ENCODE data around the gene ADAMTS10.
A peak's percentile ranks its signal among the peaks of the same experiment; 100 is the strongest.
"Not testable (repeated sequence)": the region's sequence is repeated elsewhere in the genome, so short reads cannot be mapped to it uniquely, and the experiment has no call there.

ADAMTS10 gene

DNA sequence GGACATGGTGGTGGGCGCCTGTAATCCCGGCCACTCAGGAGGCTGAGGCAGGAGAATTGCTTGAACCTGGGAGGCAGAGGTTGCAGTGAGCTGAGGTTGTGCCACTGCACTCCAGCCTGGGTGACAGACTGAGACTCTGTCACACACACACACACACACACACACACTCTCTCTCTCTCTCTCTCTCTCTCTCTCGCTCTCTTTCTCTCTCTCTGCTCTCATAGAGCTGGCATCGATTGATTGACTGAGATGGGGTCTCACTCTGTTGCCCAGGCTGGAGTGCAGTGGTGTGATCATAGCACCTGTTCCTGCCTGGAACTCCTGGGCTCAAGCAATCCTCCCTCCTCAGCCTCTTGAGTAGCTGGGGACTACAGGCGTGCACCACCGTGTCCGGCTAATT, 56.8 kb downstream of the ADAMTS10 start:
- not testable (repeated sequence) for DNase-seq

DNA sequence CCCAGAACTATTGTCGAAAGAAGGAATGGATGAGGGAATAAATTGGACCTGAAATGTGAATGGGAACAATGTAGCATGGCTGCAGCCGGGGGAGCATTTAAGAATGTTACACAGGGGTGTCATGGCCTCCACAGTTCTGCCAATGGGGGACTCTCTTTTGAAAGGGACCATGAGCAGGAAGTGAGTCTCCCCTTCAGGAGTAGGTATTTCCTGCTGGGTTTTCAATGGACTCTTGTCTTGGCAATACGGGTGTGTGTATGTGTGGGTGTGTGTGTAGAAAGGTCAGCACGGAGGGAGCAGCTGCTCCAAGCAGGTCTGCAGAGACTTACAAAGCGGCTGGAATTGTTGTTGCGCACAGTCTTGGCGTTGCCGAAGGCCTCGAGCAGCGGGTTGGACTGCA, 57.7 kb downstream of the ADAMTS10 start:
- peak in 2 of 3 experiments; percentile 4 to 35 for DNase-seq

DNA sequence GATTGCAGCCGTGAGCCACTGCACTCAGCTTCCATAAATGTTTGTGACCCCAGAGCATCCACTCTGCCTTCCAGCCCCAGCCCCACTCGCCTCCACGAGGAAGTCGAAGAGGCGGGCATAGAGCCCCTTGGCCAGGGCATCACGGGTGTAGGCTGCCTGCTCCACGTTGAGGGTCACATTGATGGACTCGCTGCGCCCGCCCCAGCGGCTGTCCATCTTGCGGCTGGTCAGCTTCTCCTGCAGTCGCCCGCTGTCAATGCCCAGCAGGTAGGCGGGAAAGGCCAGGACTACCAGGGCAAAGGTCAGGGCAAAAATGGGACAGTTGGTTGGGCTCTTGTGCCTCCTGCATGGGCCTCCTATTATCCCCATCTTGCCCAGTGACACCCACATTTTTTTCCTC, 60.4 kb downstream of the ADAMTS10 start:
- DNase-seq, result no peak

DNA sequence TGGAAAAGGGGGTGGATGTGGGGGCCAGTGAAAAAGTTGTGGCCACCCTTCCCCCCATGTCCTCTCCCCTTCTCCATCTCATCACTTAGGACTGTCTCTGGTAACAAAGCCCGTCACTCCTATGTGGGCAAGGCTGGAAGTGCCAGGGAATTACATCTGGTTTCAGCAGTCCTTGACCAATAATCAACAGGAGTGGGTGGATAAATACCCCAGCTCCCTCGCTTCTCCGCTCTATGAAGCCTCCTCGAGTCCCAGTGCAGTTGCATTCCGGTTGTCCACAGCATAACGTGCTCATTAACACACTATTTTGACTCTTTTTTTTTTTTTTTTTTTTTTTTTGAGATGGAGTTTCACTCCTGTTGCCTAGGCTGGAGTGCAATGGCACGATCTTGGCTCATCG, 64.8 kb downstream of the ADAMTS10 start:
- no peak for DNase-seq

DNA sequence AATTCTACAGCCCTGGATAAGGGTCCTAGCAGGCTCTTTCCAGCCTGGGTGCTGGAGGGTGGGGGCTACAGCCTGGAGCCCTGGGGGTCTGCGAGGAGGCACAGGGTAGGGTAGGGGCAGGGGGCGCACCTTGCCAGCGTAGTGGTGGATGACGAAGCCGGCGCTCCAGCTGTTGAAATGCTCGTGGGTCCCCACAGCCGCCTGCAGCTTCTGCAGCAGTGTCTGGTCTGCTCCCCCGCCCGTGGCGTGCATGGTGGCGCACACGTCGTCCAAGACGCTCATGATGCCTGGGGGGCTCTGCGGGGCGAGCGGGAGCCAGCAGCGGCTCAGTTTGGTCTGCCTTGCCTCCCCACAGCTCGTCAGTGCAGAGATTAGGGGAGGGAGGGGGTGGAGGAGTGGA, 66.3 kb downstream of the ADAMTS10 start:
- no peak for DNase-seq

DNA sequence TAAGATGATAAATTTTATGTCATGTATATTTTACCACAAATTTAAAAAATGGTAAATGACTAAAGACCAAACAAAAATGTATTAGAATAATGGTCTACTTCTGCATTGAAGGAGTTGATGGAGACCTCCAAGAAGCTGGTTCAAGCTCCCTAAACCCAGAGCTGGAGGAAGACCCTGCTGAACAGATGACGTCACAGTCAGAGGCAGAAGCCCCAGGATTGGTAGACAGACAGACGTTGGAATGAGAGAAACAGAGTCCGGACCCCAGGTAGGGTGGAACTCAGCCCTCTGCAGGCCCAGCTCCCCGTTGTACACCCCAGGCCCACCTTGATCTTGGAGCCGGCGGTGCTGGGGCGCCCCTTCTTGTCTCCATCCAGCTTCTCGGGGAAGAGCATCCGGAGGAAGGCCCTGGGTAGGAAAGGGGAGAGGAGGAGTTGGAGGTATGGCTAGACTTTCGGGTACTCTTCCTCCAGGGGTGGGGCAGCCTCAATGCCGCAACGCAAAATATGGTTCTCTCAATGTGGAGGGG, 70.8 kb downstream of the ADAMTS10 start:
- DNase-seq, result no peak

DNA sequence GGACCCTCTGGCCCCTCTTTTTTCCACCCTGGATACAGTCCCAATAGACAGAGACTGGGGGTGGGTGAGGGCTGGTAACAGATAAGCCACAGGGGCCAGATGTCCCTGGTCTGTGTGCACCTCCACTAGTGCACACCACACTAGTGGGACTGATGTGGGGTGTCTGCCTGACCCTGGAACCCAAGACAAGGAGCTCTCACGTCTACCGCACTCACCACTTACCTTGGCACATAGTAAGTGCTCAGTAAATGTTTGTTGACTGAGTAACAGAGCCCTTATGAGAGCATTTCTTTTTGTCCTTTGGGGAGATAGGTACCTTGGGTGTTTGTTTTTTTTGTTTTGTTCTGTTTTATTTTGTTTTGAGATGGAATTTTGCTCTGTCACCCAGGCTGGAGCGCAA, 73.4 kb downstream of the ADAMTS10 start:
- no peak for DNase-seq

DNA sequence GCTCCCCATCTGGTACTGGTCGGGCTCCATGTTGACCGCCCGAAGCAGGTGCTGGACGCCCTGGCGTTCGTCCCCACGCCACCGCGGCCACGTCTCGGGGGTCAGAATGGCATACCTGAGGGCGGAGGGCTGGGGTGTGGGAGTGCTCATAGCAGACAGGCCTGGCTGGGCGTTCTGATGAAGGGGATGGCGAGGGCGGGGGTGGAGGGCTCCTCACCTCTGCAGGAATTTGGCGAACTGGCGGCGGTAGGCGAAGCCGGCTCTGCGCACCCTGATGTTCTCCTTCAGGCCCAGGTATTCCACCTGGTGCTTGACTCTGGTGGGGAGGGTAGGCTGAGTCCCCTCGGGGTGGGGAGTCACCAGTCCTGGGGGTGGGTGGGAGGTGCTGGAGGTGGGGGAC, 74.2 kb downstream of the ADAMTS10 start:
- no peak for DNase-seq

DNA sequence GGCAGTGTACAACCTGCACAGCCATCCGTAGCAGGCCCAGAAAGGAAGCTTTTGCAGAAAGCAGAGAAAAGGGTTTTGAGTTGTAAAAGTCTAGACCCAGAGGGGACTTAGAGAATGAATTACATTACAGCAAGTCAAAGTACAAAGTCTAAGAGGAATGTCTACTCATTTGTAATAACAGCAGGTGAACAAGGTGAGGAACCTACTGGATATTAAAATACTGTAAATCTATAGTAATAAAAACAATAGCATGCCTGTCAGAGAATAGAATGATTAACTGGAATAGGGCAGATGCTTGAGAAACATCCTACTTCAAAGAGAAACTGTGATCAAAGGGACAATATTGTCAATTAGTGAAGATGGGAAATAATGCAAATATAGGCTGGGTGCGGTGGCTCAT, 78.3 kb downstream of the ADAMTS10 start:
- no peak for DNase-seq

DNA sequence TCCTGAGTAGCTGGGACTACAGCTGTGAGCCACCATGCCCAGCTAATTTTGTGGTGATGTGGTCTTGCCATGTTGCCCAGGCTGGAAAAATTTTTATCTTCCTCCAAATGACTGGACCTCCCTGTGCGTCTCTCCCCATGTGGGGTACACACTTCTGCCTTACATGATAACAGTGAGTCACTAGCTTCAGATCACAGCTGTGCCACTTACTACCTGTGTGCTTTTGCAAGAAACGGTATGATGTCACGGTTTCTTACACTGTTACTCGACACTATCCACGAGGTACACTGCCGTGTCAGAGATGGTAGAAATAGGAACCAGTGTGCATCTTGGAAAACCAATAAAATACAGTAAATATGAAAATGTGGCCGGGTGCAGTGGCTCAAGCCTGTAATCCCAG, 79.0 kb downstream of the ADAMTS10 start:
- DNase-seq, result no peak

Measured in NCI-H1417 (cell line).